ENCODE measurements around the gene UBE3C.

The UBE3C gene

GRCh38 chr7:157140511-157140905 is 1.8 kb downstream of the UBE3C start:
- TF ChIP-seq CTCF (IDR thresholded peaks at IDR 0.05) = no peak
- H3K27ac ChIP-seq = no peak overlapping the region
- H3K9me3 ChIP-seq (ENCODE audit: control insufficient read depth, low read length) = no peaks in the 10 kb centered on the region
- peaks cover 10% of the 10 kb centered on the region for H3K4me1 ChIP-seq
- H3K36me3 ChIP-seq (ENCODE audit: control insufficient read depth, insufficient read depth, low read length) = no peaks in the 10 kb centered on the region
- H3K27me3 ChIP-seq (ENCODE audit: control insufficient read depth, insufficient read depth, low read length) = no peaks in the 10 kb centered on the region
- H2AFZ ChIP-seq = no peak overlapping the region
- peak overlapping the region; percentile 68 for H3K4me3 ChIP-seq (ENCODE audit: low read depth, low read length)
- H3K79me2 ChIP-seq = peaks cover 41% of the 10 kb centered on the region
- peak overlapping the region; percentile 64 for H3K4me2 ChIP-seq (ENCODE audit: low read length)
- no peak overlapping the region for H3K9ac ChIP-seq

DNA sequence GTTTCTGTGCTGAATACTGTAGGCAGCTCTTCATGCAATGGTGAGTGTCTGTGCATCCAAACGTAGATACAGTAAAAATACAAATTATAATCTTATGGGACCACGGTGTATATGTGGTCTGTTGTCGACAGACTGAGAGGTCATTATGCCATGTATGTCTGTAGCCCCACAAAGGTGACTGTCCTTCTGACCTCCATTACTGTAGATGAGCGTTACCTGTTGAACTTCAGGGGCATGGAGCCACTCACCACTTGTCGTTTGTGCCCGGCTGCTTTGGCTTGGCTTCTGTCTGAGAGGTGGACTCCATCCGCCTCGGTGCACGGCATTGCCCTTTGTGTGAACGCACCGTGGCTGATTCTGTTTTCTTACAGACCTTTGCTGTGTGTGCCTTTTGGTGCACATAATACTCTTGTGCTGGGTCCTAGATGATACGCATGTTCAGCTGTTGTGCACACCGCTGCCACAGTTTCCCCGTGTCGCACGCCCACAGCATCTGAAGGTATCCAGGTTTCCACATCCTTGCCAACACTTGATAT is 2.9 kb downstream of the UBE3C start:
- no peak overlapping the region for H3K9ac ChIP-seq
- H3K79me2 ChIP-seq = peaks cover 47% of the 10 kb centered on the region
- no peak overlapping the region for H2AFZ ChIP-seq
- H3K27ac ChIP-seq = no peak overlapping the region
- TF ChIP-seq CTCF (IDR thresholded peaks at IDR 0.05) = no peak
- no peak overlapping the region for H3K4me2 ChIP-seq (ENCODE audit: low read length)
- no peak overlapping the region for H3K4me3 ChIP-seq (ENCODE audit: low read depth, low read length)
- H3K4me1 ChIP-seq = peaks cover 10% of the 10 kb centered on the region
- no peaks in the 10 kb centered on the region for H3K27me3 ChIP-seq (ENCODE audit: control insufficient read depth, insufficient read depth, low read length)
- H3K36me3 ChIP-seq (ENCODE audit: control insufficient read depth, insufficient read depth, low read length) = no peaks in the 10 kb centered on the region
- H3K9me3 ChIP-seq (ENCODE audit: control insufficient read depth, low read length) = no peaks in the 10 kb centered on the region

DNA sequence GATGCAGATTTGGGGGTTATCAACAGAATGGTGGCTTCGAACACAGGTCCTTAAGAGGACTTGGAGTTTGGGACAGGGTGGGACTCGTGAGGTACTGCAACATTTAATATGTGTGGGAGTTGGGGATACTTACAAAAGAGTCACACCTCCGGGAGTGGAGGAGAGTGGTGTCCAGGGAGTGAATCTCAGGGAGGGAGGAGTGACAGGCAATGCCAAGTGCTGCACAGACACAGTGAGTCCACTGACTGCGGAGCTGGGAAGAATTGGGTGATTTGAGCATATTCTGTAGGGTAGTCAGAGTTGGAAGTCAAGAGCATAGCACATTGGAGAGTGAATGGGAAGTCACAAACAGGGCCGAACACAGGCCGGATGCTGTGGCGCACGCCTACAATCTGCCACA is 5.1 kb downstream of the UBE3C start:
- peaks cover 10% of the 10 kb centered on the region for H3K4me1 ChIP-seq
- H3K9ac ChIP-seq = no peak overlapping the region

GRCh38 chr7:157149317-157149716 is 10.6 kb downstream of the UBE3C start:
- Histone ChIP-seq H3K36me3 (ENCODE audit: control insufficient read depth, insufficient read depth, low read length) (no peaks in the 10 kb centered on the region), H3K4me1 (peaks cover 3% of the 10 kb centered on the region), H3K27ac (no peak overlapping the region), H3K4me3 (ENCODE audit: low read depth, low read length) (no peak overlapping the region), H3K4me2 (ENCODE audit: low read length) (no peak overlapping the region), H3K9ac (no peak overlapping the region), H2AFZ (no peak overlapping the region), H3K9me3 (ENCODE audit: control insufficient read depth, low read length) (no peaks in the 10 kb centered on the region), H3K27me3 (ENCODE audit: control insufficient read depth, insufficient read depth, low read length) (no peaks in the 10 kb centered on the region), H3K79me2 (peaks cover 84% of the 10 kb centered on the region)
- TF ChIP-seq CTCF (IDR thresholded peaks at IDR 0.05) = no peak

More for the DNA sequence above, 5.1 kb downstream of the UBE3C start:
- no peak overlapping the region for H3K4me3 ChIP-seq (ENCODE audit: low read depth, low read length)
- TF ChIP-seq CTCF (IDR thresholded peaks at IDR 0.05) = no peak
- no peaks in the 10 kb centered on the region for H3K36me3 ChIP-seq (ENCODE audit: control insufficient read depth, insufficient read depth, low read length)
- H3K79me2 ChIP-seq = peaks cover 66% of the 10 kb centered on the region
- no peaks in the 10 kb centered on the region for H3K27me3 ChIP-seq (ENCODE audit: control insufficient read depth, insufficient read depth, low read length)
- H3K9me3 ChIP-seq (ENCODE audit: control insufficient read depth, low read length) = no peaks in the 10 kb centered on the region
- H2AFZ ChIP-seq = no peak overlapping the region
- no peak overlapping the region for H3K27ac ChIP-seq
- H3K4me2 ChIP-seq (ENCODE audit: low read length) = no peak overlapping the region

- no peak for TF ChIP-seq CTCF (IDR thresholded peaks at IDR 0.05)
- H2AFZ ChIP-seq = no peak overlapping the region
- no peaks in the 10 kb centered on the region for H3K36me3 ChIP-seq (ENCODE audit: control insufficient read depth, insufficient read depth, low read length)
- H3K79me2 ChIP-seq = peaks cover 78% of the 10 kb centered on the region
- no peaks in the 10 kb centered on the region for H3K9me3 ChIP-seq (ENCODE audit: control insufficient read depth, low read length)
- no peaks in the 10 kb centered on the region for H3K27me3 ChIP-seq (ENCODE audit: control insufficient read depth, insufficient read depth, low read length)
- peaks cover 3% of the 10 kb centered on the region for H3K4me1 ChIP-seq
- no peak overlapping the region for H3K9ac ChIP-seq
- no peak overlapping the region for H3K4me3 ChIP-seq (ENCODE audit: low read depth, low read length)
- no peak overlapping the region for H3K27ac ChIP-seq
- H3K4me2 ChIP-seq (ENCODE audit: low read length) = no peak overlapping the region
These were observed 12.2 kb downstream of the UBE3C start for GRCh38 chr7:157150882-157151281.

Data from parathyroid adenoma (tissue), 2 donors.